Neuron (in vitro differentiated cells): Measurements from ENCODE around the gene ZBTB14.
A peak's percentile ranks its signal among the peaks of the same experiment; 100 is the strongest.

Experiments used
- H2AFZ ChIP-seq: one replicate; pipeline ENCODE4 v1.6.1; 2013; ENCODE audit warnings: low read depth, mild to moderate bottlenecking, inconsistent platforms, low read length, moderate library complexity
- H3K27me3 ChIP-seq: one replicate; pipeline ENCODE4 v1.6.1; 2013; ENCODE audit warnings: low read length; ENCODE audit not compliant: insufficient read depth
- H3K36me3 ChIP-seq: one replicate; pipeline ENCODE4 v1.6.1; 2013; ENCODE audit warnings: low read length; ENCODE audit not compliant: insufficient read depth
- H3K4me1 ChIP-seq: one replicate; pipeline ENCODE4 v1.6.1; 2013; ENCODE audit warnings: low read length; ENCODE audit not compliant: insufficient read depth
- H3K4me3 ChIP-seq: 2 replicates; pipeline ENCODE4 v1.5.1; 2013; ENCODE audit warnings: mild to moderate bottlenecking, low read length, moderate library complexity
- H3K9me3 ChIP-seq: one replicate; pipeline ENCODE4 v1.6.1; 2013; ENCODE audit warnings: low read length

The ZBTB14 gene

GRCh38 chr18:5276947-5277346 lies 18.6 kb downstream of the ZBTB14 start:
- Histone ChIP-seq H2AFZ (no peak overlapping the region), H3K4me1 (no peaks in the 10 kb centered on the region), H3K4me3 (no peak overlapping the region), H3K36me3 (no peaks in the 10 kb centered on the region), H3K9me3 (no peaks in the 10 kb centered on the region), H3K27me3 (peaks cover 3% of the 10 kb centered on the region)

GRCh38 chr18:5275872-5276271 lies 19.7 kb downstream of the ZBTB14 start:
- Histone ChIP-seq H2AFZ (no peak overlapping the region), H3K36me3 (no peaks in the 10 kb centered on the region), H3K4me3 (no peak overlapping the region), H3K9me3 (no peaks in the 10 kb centered on the region), H3K27me3 (peaks cover 3% of the 10 kb centered on the region), H3K4me1 (no peaks in the 10 kb centered on the region)

- Histone ChIP-seq H3K9me3 (no peaks in the 10 kb centered on the region), H3K4me1 (no peaks in the 10 kb centered on the region), H2AFZ (no peak overlapping the region), H3K36me3 (no peaks in the 10 kb centered on the region), H3K4me3 (no peak overlapping the region), H3K27me3 (no peaks in the 10 kb centered on the region)
Observed at GRCh38 chr18:5268874-5269273, 26.7 kb downstream of the ZBTB14 start.

- Histone ChIP-seq H3K4me3 (no peak overlapping the region), H3K36me3 (no peaks in the 10 kb centered on the region)
Observed at GRCh38 chr18:5266721-5267120, 28.8 kb downstream of the ZBTB14 start.

GRCh38 chr18:5253910-5254309 lies 41.6 kb downstream of the ZBTB14 start:
- Histone ChIP-seq H3K4me1 (no peaks in the 10 kb centered on the region), H3K4me3 (no peak overlapping the region), H3K36me3 (no peaks in the 10 kb centered on the region), H3K27me3 (peaks cover 4% of the 10 kb centered on the region), H2AFZ (no peak overlapping the region), H3K9me3 (no peaks in the 10 kb centered on the region)

More at GRCh38 chr18:5266721-5267120, 28.8 kb downstream of the ZBTB14 start:
- Histone ChIP-seq H3K4me1 (no peaks in the 10 kb centered on the region), H2AFZ (no peak overlapping the region), H3K9me3 (no peaks in the 10 kb centered on the region), H3K27me3 (no peaks in the 10 kb centered on the region)

- no peak overlapping the region for H3K4me3 ChIP-seq
- no peaks in the 10 kb centered on the region for H3K27me3 ChIP-seq
- no peaks in the 10 kb centered on the region for H3K36me3 ChIP-seq
- H2AFZ ChIP-seq = no peak overlapping the region
- H3K4me1 ChIP-seq = no peaks in the 10 kb centered on the region
- H3K9me3 ChIP-seq = no peaks in the 10 kb centered on the region
Observed at GRCh38 chr18:5251117-5251516, 44.4 kb downstream of the ZBTB14 start.

- no peaks in the 10 kb centered on the region for H3K36me3 ChIP-seq
- H3K27me3 ChIP-seq = no peaks in the 10 kb centered on the region
- no peak overlapping the region for H3K4me3 ChIP-seq
- no peaks in the 10 kb centered on the region for H3K4me1 ChIP-seq
- H2AFZ ChIP-seq = no peak overlapping the region
- no peaks in the 10 kb centered on the region for H3K9me3 ChIP-seq
Observed at GRCh38 chr18:5250603-5251002, 44.9 kb downstream of the ZBTB14 start.

GRCh38 chr18:5244941-5245340 lies 50.6 kb downstream of the ZBTB14 start:
- Histone ChIP-seq H3K4me3 (no peak overlapping the region), H3K27me3 (no peaks in the 10 kb centered on the region), H3K9me3 (no peaks in the 10 kb centered on the region), H3K36me3 (peaks cover 23% of the 10 kb centered on the region), H2AFZ (no peak overlapping the region), H3K4me1 (peaks cover under 1% of the 10 kb centered on the region)

GRCh38 chr18:5239447-5239846 lies 56.1 kb downstream of the ZBTB14 start:
- peak overlapping the region; percentile 72 for H3K4me3 ChIP-seq
- peaks cover 23% of the 10 kb centered on the region for H3K36me3 ChIP-seq
- no peak overlapping the region for H2AFZ ChIP-seq
- peaks cover 12% of the 10 kb centered on the region for H3K4me1 ChIP-seq
- H3K9me3 ChIP-seq = no peaks in the 10 kb centered on the region
- H3K27me3 ChIP-seq = no peaks in the 10 kb centered on the region
